HG03045 (cell line): ENCODE measurements around the gene SRRT.

ENCODE experiments used
- ATAC-seq: cut with Tn5 transposase; IDR thresholded peaks from one replicate; pipeline ENCODE4 v1.9.1; 2021; ENCODE audit warnings: mild to moderate bottlenecking, moderate library complexity; ENCODE audit not compliant: unreplicated experiment

SRRT gene, protein sequence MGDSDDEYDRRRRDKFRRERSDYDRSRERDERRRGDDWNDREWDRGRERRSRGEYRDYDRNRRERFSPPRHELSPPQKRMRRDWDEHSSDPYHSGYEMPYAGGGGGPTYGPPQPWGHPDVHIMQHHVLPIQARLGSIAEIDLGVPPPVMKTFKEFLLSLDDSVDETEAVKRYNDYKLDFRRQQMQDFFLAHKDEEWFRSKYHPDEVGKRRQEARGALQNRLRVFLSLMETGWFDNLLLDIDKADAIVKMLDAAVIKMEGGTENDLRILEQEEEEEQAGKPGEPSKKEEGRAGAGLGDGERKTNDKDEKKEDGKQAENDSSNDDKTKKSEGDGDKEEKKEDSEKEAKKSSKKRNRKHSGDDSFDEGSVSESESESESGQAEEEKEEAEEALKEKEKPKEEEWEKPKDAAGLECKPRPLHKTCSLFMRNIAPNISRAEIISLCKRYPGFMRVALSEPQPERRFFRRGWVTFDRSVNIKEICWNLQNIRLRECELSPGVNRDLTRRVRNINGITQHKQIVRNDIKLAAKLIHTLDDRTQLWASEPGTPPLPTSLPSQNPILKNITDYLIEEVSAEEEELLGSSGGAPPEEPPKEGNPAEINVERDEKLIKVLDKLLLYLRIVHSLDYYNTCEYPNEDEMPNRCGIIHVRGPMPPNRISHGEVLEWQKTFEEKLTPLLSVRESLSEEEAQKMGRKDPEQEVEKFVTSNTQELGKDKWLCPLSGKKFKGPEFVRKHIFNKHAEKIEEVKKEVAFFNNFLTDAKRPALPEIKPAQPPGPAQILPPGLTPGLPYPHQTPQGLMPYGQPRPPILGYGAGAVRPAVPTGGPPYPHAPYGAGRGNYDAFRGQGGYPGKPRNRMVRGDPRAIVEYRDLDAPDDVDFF

DNA sequence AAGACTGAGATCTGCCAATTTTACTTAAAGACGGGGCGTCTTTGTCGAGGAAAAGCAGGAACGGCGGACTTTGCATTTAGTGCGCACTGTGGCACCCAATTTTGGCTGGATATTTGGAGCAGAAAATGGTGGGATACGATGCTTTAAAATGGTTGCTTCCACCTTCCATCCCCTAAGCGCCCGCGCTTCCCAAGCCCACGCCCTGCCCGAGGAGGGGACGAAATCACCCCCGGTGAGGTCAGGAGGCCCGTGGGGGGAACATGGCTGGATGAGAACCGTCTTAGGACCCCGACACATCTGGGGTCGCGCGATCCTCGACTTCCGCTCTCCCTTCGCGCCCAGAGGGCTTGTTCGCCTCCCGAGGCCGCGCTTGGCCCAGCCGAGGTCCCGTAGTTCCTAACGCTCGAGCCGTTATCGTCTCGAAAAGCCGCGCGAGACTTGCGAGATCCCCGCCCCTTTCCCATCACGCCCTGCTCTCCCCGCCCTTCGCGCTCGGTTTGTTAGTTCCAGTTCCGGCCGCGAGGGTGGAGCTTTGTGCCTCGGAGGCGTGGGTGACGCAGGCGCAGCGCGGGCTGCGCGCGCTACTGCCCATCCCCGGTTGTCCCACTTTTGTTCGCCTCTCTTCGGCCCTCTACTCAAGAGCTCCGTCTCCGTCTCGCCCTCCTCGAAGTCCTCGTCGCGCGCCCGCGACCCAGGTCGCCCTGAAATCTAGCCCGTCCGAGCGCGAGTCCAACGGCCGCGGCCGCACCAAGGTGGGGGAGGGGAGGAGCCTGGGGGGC, at the start of gene SRRT:
Gene SRRT, plus strand, starts transcription at position 527 of the 779 bp plus-strand sequence. CDS start 488 bp downstream, outside the sequence.
- peak; percentile 91 for ATAC-seq

DNA sequence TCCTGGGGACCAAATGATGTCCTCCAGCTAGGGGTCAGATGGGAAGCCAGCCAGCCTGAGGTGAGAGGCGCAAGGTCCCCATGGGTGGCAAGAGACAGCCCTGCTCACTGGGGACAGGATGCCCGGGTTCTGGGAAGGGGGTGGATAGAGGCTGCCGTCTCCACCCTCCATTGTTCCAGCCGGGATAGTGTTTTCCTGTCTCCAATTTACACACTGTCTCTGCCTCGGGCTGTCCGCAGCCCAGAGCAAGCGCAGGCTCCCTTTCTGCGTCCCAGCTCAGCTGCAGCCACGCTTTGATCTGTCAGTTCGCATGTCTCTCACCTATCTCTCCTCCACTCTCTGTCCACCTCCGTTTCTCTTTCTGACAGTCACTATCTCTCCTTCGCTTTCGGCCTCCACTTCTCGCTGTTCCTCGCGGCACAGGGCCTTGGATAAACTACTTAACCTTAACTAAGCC, 49.7 kb upstream of the SRRT start:
- ATAC-seq: no peak

DNA sequence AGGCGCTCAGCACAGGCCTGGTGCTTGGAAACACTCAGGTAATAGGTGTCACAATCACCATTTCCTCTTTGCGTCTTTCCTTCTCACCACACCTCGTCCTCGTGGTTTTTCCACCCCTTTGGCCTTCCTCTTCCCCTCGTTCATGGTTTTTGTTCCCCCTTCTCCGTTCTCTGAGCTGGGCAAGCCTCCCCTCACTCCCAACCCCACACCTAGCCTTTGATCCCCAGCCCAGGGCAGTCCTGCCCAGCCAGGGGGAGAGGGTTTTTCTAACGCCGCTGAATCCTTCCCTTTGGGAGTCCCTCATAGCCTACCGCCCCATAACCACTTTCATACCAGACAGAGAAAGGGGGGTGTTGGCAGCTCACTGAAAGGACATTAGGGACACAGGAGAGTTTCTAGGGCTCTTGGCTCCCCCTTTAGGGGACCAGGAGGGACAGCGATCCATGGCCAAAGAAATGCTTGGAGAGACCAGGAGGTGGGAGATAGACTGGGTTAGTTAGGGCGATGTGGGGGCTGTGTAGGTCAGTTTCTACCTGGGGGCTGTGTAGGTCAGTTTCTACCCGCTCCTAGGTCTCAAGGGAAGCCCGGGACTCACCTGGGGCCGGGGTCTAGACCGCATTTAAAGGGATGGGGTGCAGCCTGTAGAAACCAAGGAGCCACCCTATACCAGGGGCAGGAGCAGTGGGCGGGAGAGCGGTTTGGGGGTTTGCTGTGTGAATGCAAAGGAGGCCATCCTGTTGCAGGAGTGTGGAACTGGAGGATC, 49.0 kb upstream of the SRRT start:
- no peak for ATAC-seq

DNA sequence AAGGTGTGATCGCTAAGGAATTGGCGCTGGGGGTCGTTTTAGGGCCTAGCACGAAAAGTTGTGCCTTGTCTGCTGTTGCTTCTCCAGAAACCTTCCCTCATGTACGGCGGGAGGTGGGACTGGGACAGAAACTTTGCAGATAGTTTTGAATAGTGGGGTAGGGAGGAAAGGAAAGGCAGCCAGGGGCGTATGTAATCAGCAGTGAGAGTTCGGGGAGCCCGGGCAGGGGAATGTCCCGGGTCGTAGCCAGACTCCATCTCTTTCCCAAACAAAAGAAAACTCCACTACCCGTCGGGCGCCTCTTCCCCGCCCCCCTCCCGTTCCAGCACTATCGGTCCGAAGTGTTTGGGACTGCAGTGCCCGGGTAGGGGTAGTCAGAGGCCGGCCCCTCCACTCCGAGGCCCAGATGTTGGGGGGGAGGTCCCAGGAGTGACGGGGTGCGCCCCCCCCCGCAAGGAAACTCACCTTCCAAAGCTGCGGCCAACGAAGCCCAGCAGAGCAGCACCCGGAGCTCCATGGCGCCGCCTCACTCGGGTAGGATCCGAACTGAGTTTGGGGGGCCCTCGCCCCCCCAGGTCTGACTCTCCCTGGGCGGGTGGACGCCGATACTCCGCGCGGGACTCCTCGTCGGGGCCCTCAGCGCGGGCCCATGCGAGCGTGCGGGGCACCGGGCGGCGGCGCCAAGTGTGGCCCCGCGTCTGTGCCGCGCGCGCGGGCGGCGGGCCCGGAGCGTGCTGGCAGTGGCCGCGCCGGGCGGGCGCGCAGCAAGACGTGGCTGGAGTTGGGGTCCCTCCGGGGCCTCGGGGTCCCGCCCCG, 48.2 kb upstream of the SRRT start:
- ATAC-seq: no peak

DNA sequence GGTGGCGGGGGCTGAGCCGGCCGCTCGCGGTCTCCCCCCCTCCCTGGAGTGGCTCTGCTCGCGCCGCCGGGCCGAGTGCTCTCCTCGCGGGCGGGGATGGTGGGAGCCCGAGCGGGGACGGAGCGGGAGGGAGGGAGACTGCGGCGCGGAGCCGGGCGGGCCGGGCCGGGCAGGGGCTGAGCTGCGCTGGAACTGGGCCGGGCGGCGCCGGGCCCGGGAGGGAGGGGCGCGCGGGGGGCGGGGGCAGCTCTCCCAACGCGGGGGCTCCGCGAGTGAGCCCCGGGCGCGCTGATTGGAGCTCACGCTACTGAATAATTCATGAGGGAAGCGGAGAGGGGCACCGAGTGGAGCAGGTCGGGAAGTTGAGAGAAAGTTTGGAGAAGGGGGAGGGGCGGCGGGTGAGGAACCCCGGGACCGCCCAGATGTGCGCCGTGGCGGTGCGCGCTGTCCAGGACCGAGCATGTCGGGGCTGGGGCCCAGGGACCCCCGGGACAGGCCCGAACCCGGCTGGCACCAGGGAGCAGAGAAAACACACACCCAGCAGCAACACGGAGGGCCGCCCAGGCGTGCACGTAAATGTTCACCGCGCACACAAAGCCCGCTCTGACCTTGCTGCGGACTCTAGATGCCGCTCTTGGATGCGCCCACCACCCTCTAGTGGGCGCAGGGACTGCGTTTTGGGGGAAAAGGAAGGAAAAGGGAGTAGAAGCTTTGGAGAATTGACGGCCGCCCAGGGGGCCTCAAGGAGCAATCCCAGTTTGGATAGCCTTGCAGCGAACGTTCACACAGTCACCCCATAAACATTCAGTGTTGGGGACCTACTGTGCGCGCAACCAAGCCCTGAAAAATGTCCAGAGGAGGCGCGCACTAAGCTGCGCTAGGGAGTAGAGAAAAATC, 47.3 kb upstream of the SRRT start, which contains the start of gene EPHB4:
Gene EPHB4, minus strand, starts transcription at position 194 of the 897 bp plus-strand sequence. CDS start 493 bp downstream, outside the sequence.
- ATAC-seq: no peak

DNA sequence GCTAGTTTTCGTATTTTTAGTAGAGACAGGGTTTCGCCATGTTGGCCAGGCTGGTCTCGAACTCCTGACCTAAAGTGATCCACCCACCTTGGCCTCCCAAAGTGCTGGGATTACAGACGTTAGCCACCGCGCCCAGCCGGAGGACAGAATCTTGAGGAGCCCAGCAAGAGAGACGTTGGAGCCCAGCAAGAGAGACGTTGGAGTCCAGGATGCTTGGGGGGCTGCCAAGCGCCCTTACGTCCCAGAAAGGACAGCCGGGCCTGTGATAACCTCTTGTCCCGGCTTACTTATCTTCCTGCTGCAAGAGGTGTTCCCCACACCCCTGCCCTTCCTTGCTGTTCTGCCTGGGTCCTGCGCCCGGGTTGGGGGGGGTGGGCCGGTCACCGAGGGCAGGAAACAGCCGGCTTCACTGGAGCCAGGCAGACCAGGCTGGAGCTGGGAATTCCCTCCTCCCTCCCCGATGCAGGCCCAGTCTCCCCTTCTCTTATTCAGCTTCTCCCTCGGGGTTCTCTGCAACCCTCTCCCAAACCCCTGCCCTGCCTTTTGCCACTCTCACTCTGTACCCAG, 45.7 kb upstream of the SRRT start:
- no peak for ATAC-seq

DNA sequence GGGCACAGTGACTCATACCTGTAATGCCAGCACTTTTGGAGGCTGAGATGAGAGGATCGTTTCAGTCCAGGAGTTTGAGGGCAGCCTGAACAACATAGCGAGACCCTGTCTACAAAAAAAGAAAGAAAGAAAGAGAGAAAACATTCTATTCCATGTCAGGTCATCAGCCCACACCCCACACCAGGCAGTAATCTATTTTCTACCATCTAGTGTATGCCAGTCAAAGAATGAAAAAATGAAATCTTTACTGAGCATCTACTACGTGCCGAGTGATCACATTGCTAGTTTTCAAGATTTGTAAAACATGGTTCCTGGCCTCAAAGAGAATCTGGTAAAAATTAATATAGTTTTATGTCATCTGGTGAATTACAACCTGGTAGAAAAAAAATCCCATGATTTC, 44.5 kb upstream of the SRRT start:
- ATAC-seq: no peak

DNA sequence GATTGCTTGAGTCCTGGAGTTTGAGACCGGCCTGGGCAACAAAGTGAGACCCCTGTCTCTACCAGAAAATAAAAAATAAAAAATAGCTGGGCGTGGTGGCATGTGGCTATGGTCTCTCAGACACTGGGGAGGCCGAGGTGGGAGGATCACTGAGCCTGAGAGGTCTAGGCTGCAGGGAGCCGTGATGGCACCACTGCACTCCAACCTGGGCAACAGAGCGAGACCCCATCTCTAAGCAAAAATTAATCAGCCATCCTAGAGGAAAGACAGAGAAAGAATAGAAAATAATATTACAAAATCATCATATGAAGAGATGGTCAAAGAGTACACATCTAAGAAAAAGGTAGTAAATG, 42.6 kb upstream of the SRRT start:
- ATAC-seq: no peak

DNA sequence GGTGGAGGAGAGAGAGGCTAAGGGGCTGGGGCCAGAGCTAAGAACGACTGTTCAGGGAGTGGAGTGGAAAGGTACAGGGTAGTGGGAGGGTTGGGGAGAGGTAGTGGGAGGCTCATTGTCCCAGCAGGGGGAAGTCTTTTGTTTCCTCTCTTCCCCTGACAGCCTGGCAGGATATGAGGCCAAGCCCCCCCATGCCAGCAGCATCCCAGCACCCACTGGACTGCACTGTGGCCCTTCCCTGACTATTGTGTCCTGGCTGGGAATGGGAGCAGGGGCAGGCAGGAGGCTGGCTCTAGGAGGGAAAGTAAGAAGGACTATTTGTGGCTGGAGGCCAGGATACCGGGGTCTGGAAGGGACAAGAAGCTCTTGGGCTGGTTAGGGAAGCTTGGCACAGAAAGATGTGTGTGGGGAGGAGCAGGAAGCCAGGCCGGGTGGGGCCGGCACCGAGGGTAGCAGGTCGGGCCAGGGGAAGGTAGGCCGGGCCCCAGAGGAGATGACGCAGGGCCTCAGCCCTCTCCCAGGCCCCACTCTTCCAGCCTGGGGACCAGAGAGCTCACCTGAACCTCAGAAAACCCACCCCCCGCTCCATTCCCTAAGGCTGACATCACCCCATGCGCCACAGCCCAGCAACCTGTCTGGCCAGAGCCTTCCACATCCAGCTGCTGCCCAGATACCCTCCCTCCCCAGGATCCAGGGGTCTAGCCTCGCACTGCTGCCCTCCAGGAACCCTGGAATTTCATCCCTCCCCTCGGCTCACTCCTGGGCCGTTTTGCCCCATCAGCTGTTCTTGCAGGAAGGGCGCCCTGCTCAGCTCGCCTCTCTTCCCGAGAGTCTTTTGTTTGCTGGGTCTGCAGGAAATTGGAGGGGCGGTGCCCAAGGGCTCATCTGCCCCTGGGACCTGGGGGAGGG, 38.7 kb upstream of the SRRT start:
- ATAC-seq: no peak

DNA sequence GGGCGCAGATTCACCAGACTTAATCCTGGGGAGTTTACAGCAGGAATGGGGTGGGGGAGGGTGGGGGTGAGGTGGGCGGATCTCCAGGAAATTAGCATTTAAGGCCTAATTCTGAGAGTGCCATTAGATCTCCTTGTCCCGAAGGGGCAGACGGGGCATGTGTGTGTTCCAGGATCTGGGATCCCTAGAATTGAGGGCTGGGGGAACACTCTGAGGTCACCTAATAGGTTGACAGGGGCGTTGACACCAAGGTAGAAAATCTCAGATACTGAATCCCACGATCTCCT, 38.1 kb upstream of the SRRT start:
- no peak for ATAC-seq

DNA sequence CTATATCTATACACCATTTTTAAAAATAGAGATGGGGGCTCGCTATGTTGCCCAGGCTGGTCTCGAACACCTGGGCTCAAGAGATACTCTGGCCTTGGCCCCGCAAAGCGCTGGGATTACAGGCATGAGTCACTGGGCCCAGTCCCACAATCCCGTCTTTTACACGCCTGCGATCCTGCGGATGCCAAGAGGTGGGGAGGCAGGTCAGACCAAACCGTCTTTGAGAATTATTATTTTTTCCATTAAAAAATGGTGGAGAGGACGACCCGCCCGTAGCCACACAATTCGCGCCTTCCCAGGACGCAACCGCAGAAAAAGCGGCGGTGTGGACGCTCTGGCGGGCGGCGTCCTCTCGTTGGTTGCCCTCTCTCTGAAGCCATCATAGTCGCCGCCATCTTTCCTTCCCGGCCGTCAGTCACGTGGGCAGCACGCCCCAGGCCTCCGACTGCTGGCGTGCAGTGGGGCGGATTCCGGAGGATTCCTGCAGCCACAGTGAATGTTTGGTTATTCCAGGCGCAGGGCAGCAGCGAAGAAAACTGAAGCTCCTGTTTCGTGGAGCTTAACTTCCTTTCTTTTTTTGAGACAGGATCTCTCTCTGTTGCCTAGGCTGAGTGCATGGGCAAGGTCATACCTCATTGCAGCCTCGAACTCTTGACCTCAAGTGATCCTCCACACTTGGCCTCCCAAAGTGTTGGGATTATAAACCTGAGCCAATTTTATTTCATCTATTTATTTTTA, 37.6 kb upstream of the SRRT start:
- peak; percentile 80 for ATAC-seq

DNA sequence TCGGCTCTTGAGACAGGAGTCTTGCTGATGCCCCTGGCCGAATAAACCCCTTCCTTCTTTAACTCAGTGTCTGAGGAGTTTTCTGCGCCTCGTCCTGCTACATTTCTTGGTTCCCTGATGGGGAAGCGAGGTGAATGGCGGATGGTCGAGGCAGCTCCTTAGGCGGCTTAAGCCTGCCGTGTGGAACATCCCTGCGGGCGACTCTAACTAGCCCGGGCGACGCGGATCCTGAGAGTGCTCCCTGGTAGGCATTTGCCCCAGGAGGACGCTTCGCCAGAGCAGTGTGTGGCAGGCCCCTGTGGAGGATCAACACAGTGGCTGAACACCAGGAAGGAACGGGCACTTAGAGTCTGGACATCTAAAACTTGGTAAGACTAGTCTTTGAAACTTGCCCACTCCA, 35.5 kb upstream of the SRRT start:
- ATAC-seq: no peak

DNA sequence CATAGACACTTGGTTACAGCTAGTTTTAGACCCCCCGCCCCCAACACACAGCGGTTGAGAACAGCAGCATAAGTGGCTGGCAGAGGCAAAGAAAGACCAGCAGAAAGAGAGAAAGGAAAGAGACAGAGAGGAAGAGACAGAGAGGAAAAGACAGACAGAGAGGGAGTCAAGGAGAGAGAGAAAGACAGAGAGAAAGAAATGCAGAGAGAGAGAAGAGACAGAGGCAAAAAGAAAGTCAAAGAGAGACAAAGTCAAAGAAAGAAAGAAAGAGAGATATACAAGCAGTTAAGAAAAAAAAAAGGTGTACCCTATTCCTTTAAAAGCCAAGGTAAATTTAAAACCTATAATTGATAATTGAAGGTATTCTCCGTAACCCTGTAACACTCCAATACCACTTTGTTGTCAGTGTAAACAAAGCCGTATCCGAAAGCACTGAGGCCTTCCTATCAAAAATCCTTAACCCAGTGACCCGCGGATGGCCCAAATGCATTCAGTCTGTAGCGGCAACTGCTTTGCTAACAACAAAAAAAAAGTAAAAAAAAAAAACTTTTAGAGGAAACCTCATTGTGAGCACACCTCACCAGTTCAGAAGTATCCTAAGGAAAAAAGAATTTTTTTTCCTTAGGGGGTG, 34.3 kb upstream of the SRRT start:
- no peak for ATAC-seq

DNA sequence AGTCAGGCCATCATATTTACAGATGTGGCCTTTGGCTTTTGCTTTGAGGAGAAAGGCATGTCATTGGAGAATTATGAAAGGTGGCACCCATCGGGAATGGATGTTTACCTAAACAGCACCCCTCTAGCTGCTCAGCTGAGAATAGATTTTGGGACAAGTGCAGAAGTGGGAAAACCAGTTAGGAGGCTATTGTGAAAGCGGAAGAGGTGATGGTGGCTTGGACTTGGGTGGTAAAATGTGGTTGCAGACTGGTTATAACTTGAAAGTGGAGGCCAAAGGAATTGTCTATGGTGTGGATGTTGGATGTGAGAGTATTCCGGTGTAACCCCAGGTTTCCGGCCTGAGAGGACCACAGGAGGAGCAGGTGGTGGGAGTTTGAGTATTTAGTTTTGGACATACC, 27.5 kb upstream of the SRRT start:
- ATAC-seq: no peak

DNA sequence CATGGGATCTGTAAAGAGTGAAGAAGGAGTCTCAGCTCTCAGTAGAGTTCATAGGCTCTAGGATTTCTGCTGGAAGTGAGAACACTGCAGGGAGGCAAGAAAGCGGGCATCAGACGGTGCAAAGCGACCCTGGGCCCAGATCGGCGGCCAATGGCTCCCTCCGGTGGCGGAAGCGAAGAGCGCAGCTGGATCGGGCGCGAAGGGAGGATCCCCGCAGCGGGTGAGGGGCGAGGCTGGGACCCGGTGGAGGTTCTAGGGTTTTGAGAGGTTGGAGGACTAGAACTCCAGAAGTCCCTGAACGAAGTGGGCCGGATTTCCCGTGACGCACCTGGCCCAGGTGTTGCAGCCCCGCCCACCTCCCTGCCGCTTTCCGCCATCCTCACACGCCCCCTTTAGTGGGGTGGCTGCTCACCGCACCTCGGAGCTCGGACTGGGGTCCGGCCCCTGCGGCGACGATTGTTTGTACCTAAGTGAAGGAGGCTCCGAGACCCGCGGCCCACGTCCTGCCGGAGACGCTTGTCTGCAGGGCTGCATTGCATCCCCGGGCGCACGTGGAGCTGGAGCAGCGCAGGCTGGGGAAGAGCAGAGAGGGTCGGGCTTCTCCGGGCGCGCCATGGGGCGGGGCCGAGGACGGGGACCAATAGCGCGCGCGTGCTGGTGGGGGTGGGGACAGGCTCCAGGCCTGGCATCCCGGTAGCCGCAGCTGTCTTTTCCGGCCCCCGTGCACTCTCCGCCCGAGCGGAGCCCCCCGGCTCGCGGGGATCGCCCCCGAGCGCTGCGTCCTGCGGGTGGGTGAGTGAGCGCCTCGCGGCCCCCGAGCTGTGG, 22.6 kb upstream of the SRRT start, which contains the start of gene SLC12A9:
Gene SLC12A9, plus strand, starts transcription at position 666 of the 825 bp plus-strand sequence. CDS start 1,485 bp downstream, outside the sequence.
- ATAC-seq: peak; percentile 90
